ENCODE results near the gene KAT6B. TPM values are rescaled to one million over a fixed set of nuclear protein-coding genes. Genes with fewer than 3 reads are reported as not detected.

KAT6B gene
- total RNA-seq, 5 donors from 2014 or later (not counting 1 experiment from before 2014, with no cell fraction given), result 46.2 to 94.4 (median 52.4) TPM

- no peak overlapping the region for H3K4me3 Mint-ChIP-seq
- no peaks in the 10 kb centered on the region for H3K9me3 Mint-ChIP-seq
- POLR2A ChIA-PET, result interaction anchor here (0.6 to 0.8 kb wide), 2 partner anchors 15 to 26 kb away, joined by 3 to 4 read pairs; no protein-coding TSS in a partner anchor
- H3K27me3 Mint-ChIP-seq, result no peaks in the 10 kb centered on the region
- 93% methylated on average over 7 of the region's 9 CpGs for WGBS (ENCODE audit: insufficient coverage)
- H3K9me3 ChIP-seq, result no peaks in the 10 kb centered on the region
- H3K27me3 ChIP-seq (replicated peaks in 1 of 2; ENCODE audit: control insufficient read depth in 2 of 2, extremely low read depth in 1 of 2, insufficient read depth in 2 of 2, low read length in 1 of 2), result no peaks in the 10 kb centered on the region
- H3K27ac Mint-ChIP-seq, result no peak overlapping the region
- peaks cover under 1% of the 10 kb centered on the region for H3K36me3 Mint-ChIP-seq
- DNase-seq (no peak), ATAC-seq (replicated peaks in 1 of 4) (no peak)
- H3K4me3 ChIP-seq (ENCODE audit: control insufficient read depth in 1 of 2, extremely low read depth in 1 of 2, low read length in 1 of 2), result no peak overlapping the region
- no peaks in the 10 kb centered on the region for H3K36me3 ChIP-seq (ENCODE audit: control insufficient read depth in 2 of 2, extremely low read depth in 1 of 2, insufficient read depth in 1 of 2, low read length in 1 of 2)
- CTCF ChIA-PET, result no interaction called here
- H3K4me1 Mint-ChIP-seq, result peaks cover 40 to 56% (median 49%) of the 10 kb centered on the region in 3 donors
- H3K4me1 ChIP-seq (ENCODE audit: control insufficient read depth in 1 of 2, extremely low read depth in 1 of 2, insufficient read depth in 2 of 2, low read length in 2 of 2), result no peaks in the 10 kb centered on the region
- no peak overlapping the region for H3K27ac ChIP-seq (ENCODE audit: low read length)
Measured at GRCh38 chr10:74957285-74957961, 131.0 kb downstream of the KAT6B start.

DNA sequence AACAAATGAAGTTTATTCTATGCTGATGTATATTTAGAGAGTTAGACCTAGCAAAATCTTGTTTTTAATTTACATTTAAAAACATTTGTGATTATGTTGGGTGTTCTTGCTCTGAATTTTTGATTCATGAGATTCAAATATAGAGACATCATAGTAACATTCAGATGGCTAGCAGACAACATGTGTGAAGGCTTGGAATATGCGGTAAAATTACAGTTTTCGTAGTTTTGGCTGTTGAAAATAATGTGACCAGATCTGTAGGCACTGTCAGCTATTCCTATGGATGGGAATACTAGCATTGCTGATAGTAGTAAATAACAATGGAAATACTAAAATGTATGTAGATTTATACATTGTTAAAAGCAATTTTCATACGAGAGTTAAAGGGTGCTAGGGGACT is 131.9 kb downstream of the KAT6B start:
- 100% methylated on average over 3 of the region's 3 CpGs for WGBS (ENCODE audit: insufficient coverage)
- CTCF ChIA-PET, result no interaction called here
- ATAC-seq (replicated peaks in 1 of 4) (no peak), DNase-seq (no peak)
- H3K4me3 Mint-ChIP-seq, result no peak overlapping the region
- Histone ChIP-seq H3K36me3 (ENCODE audit: control insufficient read depth in 2 of 2, extremely low read depth in 1 of 2, insufficient read depth in 1 of 2, low read length in 1 of 2) (no peaks in the 10 kb centered on the region), H3K4me3 (ENCODE audit: control insufficient read depth in 1 of 2, extremely low read depth in 1 of 2, low read length in 1 of 2) (no peak overlapping the region), H3K27ac (ENCODE audit: low read length) (no peak overlapping the region), H3K9me3 (no peaks in the 10 kb centered on the region), H3K27me3 (replicated peaks in 1 of 2; ENCODE audit: control insufficient read depth in 2 of 2, extremely low read depth in 1 of 2, insufficient read depth in 2 of 2, low read length in 1 of 2) (no peaks in the 10 kb centered on the region), H3K4me1 (ENCODE audit: control insufficient read depth in 1 of 2, extremely low read depth in 1 of 2, insufficient read depth in 2 of 2, low read length in 2 of 2) (no peaks in the 10 kb centered on the region)
- H3K27ac Mint-ChIP-seq, result no peak overlapping the region
- H3K36me3 Mint-ChIP-seq, result peaks cover 3% of the 10 kb centered on the region
- H3K9me3 Mint-ChIP-seq, result no peaks in the 10 kb centered on the region
- no peaks in the 10 kb centered on the region for H3K27me3 Mint-ChIP-seq
- POLR2A ChIA-PET, result no interaction called here
- H3K4me1 Mint-ChIP-seq, result peaks cover 38 to 54% (median 49%) of the 10 kb centered on the region in 3 donors

- POLR2A ChIA-PET, result interaction anchor here in 1 of 2 donors (1.0 kb wide), 1 partner anchor 10 kb away, joined by 5 read pairs; no protein-coding TSS in a partner anchor
Measured at GRCh38 chr10:74960670-74961069, 134.3 kb downstream of the KAT6B start.

GRCh38 chr10:74962517-74962916 is 136.1 kb downstream of the KAT6B start:
- Mint-ChIP-seq H3K4me1 (peaks cover 28 to 48% (median 40%) of the 10 kb centered on the region in 3 donors), H3K27ac (peak overlapping the region in 1 of 2 donors; percentile 53)
- ATAC-seq (replicated peaks in 1 of 4), result no peak

More at GRCh38 chr10:74960670-74961069, 134.3 kb downstream of the KAT6B start:
- no peak overlapping the region for H3K27ac Mint-ChIP-seq
- H3K4me1 Mint-ChIP-seq, result peaks cover 35 to 50% (median 48%) of the 10 kb centered on the region in 3 donors
- H3K27me3 Mint-ChIP-seq, result no peaks in the 10 kb centered on the region
- ATAC-seq (replicated peaks in 1 of 4), result no peak
- no peak overlapping the region for H3K4me3 ChIP-seq (ENCODE audit: control insufficient read depth in 1 of 2, extremely low read depth in 1 of 2, low read length in 1 of 2)
- CTCF ChIA-PET, result interaction anchor here in 1 of 2 donors (0.5 kb wide), 1 partner anchor 281 kb away, joined by 3 read pairs; no protein-coding TSS in a partner anchor
- peaks cover 18% of the 10 kb centered on the region for H3K36me3 Mint-ChIP-seq
- H3K9me3 ChIP-seq, result no peaks in the 10 kb centered on the region
- no peaks in the 10 kb centered on the region for H3K36me3 ChIP-seq (ENCODE audit: control insufficient read depth in 2 of 2, extremely low read depth in 1 of 2, insufficient read depth in 1 of 2, low read length in 1 of 2)
- H3K4me1 ChIP-seq (ENCODE audit: control insufficient read depth in 1 of 2, extremely low read depth in 1 of 2, insufficient read depth in 2 of 2, low read length in 2 of 2), result no peaks in the 10 kb centered on the region
- DNase-seq, result no peak
- H3K4me3 Mint-ChIP-seq, result no peak overlapping the region
- no peak overlapping the region for H3K27ac ChIP-seq (ENCODE audit: low read length)
- H3K9me3 Mint-ChIP-seq, result no peaks in the 10 kb centered on the region
- 100% methylated on average over 1 of the region's 2 CpGs for WGBS (ENCODE audit: insufficient coverage)
- no peaks in the 10 kb centered on the region for H3K27me3 ChIP-seq (replicated peaks in 1 of 2; ENCODE audit: control insufficient read depth in 2 of 2, extremely low read depth in 1 of 2, insufficient read depth in 2 of 2, low read length in 1 of 2)

DNA sequence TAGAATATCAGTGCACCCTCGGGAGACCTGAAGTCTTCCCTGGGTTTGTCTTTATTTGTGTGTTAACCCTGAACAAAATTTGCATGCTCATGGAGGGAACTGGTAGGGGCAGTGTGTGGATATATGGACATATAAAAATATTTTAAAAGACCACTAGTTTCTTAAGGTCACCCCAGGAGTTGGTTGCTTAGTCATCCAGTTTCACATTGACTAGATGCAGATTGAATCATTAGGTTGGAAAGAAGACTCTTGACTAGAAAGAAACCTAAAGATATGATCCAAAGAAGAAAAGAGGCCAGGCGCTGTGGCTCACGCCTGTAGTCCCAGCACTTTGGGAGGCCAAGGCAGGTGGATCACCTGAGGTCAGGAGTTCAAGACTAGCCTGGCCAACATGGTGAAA is 137.1 kb downstream of the KAT6B start:
- CTCF ChIA-PET, result no interaction called here
- no peak overlapping the region for H3K27ac ChIP-seq (ENCODE audit: low read length)

More at GRCh38 chr10:74962517-74962916, 136.1 kb downstream of the KAT6B start:
- no peak overlapping the region for H3K4me3 ChIP-seq (ENCODE audit: control insufficient read depth in 1 of 2, extremely low read depth in 1 of 2, low read length in 1 of 2)
- no peaks in the 10 kb centered on the region for H3K36me3 ChIP-seq (ENCODE audit: control insufficient read depth in 2 of 2, extremely low read depth in 1 of 2, insufficient read depth in 1 of 2, low read length in 1 of 2)
- H3K9me3 ChIP-seq, result no peaks in the 10 kb centered on the region
- no peaks in the 10 kb centered on the region for H3K27me3 Mint-ChIP-seq
- peaks cover 0 to 5% (median 0%) of the 10 kb centered on the region in 3 donors for H3K9me3 Mint-ChIP-seq
- CTCF ChIA-PET, result no interaction called here
- WGBS (ENCODE audit: insufficient coverage), result no CpG with 5 or more reads among the region's 4 CpGs
- no peak overlapping the region for H3K27ac ChIP-seq (ENCODE audit: low read length)
- H3K4me1 ChIP-seq (ENCODE audit: control insufficient read depth in 1 of 2, extremely low read depth in 1 of 2, insufficient read depth in 2 of 2, low read length in 2 of 2), result no peaks in the 10 kb centered on the region
- H3K36me3 Mint-ChIP-seq, result peaks cover 26% of the 10 kb centered on the region
- POLR2A ChIA-PET, result no interaction called here
- H3K4me3 Mint-ChIP-seq, result no peak overlapping the region
- no peak for DNase-seq
- no peaks in the 10 kb centered on the region for H3K27me3 ChIP-seq (replicated peaks in 1 of 2; ENCODE audit: control insufficient read depth in 2 of 2, extremely low read depth in 1 of 2, insufficient read depth in 2 of 2, low read length in 1 of 2)

DNA sequence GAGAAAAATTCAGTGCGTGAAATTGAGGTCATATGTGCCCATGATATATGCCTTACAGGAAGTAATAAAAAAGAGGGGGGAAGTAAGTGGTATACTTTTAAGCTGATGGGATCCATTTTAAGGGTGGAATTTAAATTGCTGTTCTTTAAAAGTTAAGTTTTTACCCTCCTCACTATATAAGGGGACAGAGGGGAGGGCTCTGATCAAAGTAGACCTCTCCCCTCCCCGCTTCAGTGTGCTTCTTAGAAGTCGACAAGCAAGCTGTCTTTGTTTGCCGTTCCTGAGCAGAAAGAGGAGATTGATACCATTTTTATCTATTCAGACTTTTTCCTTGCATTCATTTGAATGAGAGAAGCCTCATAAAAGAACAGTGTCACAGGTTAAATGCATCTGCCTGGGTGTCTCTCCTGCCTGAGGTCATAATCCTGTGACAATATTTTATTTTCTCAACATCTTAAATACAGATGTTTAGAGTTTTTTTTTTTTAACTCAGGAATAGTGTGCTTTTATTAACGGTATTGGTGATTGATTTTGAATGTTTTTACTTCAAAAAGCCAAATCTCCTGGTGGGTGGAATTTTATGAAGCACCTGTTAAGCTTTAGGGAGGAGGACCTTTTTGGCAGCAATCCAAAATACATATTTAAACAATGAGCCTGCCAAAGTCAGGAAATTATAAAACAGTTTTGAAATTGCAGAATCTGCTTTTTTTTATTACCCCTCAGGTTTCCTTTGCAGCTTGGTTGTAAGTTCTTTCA is 141.7 kb downstream of the KAT6B start:
- CTCF ChIA-PET, result interaction anchor here (0.6 to 0.9 kb wide), 5 partner anchors 15 to 463 kb away, joined by 3 read pairs; no protein-coding TSS in a partner anchor
- Histone ChIP-seq H3K4me1 (ENCODE audit: control insufficient read depth in 1 of 2, extremely low read depth in 1 of 2, insufficient read depth in 2 of 2, low read length in 2 of 2) (peaks cover 9 to 19% of the 10 kb centered on the region in 2 experiments), H3K4me3 (ENCODE audit: control insufficient read depth in 1 of 2, extremely low read depth in 1 of 2, low read length in 1 of 2) (peak overlapping the region in 1 of 2 donors; percentile 13), H3K36me3 (ENCODE audit: control insufficient read depth in 2 of 2, extremely low read depth in 1 of 2, insufficient read depth in 1 of 2, low read length in 1 of 2) (no peaks in the 10 kb centered on the region), H3K9me3 (no peaks in the 10 kb centered on the region), H3K27me3 (replicated peaks in 1 of 2; ENCODE audit: control insufficient read depth in 2 of 2, extremely low read depth in 1 of 2, insufficient read depth in 2 of 2, low read length in 1 of 2) (no peaks in the 10 kb centered on the region), H3K27ac (ENCODE audit: low read length) (peak overlapping the region; percentile 60)
- ATAC-seq (replicated peaks in 1 of 4) (peak; percentile 45 to 87 (median 50)), DNase-seq (peak in 16 of 35 experiments; percentile 3 to 44 (median 15))
- no CpG with 5 or more reads among the region's 5 CpGs for WGBS (ENCODE audit: insufficient coverage)
- Mint-ChIP-seq H3K27me3 (no peaks in the 10 kb centered on the region), H3K4me3 (peak overlapping the region; percentile 54 to 69 (median 66)), H3K9me3 (peaks cover 0 to 5% (median 0%) of the 10 kb centered on the region in 3 donors), H3K4me1 (peaks cover 35 to 44% (median 42%) of the 10 kb centered on the region in 3 donors), H3K27ac (peak overlapping the region; percentile 88 to 95), H3K36me3 (peaks cover 30% of the 10 kb centered on the region)
- POLR2A ChIA-PET, result no interaction called here

More for the DNA sequence above, 137.1 kb downstream of the KAT6B start:
- H3K4me1 ChIP-seq (ENCODE audit: control insufficient read depth in 1 of 2, extremely low read depth in 1 of 2, insufficient read depth in 2 of 2, low read length in 2 of 2), result peaks cover 3 to 5% of the 10 kb centered on the region in 2 experiments
- ATAC-seq (replicated peaks in 1 of 4) (no peak), DNase-seq (no peak)
- no peaks in the 10 kb centered on the region for H3K9me3 ChIP-seq
- H3K4me3 ChIP-seq (ENCODE audit: control insufficient read depth in 1 of 2, extremely low read depth in 1 of 2, low read length in 1 of 2), result no peak overlapping the region
- POLR2A ChIA-PET, result interaction anchor here in 1 of 2 donors (0.6 kb wide), 1 partner anchor 12 kb away, joined by 3 read pairs; no protein-coding TSS in a partner anchor
- H3K27me3 ChIP-seq (replicated peaks in 1 of 2; ENCODE audit: control insufficient read depth in 2 of 2, extremely low read depth in 1 of 2, insufficient read depth in 2 of 2, low read length in 1 of 2), result no peaks in the 10 kb centered on the region
- Mint-ChIP-seq H3K4me1 (peaks cover 32 to 51% (median 46%) of the 10 kb centered on the region in 3 donors), H3K9me3 (peaks cover 0 to 5% (median 0%) of the 10 kb centered on the region in 3 donors), H3K27me3 (no peaks in the 10 kb centered on the region), H3K27ac (peak overlapping the region in 1 of 2 donors; percentile 54), H3K4me3 (no peak overlapping the region), H3K36me3 (peaks cover 26% of the 10 kb centered on the region)
- no peaks in the 10 kb centered on the region for H3K36me3 ChIP-seq (ENCODE audit: control insufficient read depth in 2 of 2, extremely low read depth in 1 of 2, insufficient read depth in 1 of 2, low read length in 1 of 2)
- no CpG with 5 or more reads among the region's 3 CpGs for WGBS (ENCODE audit: insufficient coverage)

Data from T-cell (primary cell).